Inflammatory macrophage treated with lipopolysaccharide for 4 hours (primary cell): ENCODE results near the gene TCEA2.

Experiments used
- DNase-seq: peaks from one replicate; pipeline ENCODE4 v3.0.0-alpha.2; 2020

The TCEA2 gene

DNA sequence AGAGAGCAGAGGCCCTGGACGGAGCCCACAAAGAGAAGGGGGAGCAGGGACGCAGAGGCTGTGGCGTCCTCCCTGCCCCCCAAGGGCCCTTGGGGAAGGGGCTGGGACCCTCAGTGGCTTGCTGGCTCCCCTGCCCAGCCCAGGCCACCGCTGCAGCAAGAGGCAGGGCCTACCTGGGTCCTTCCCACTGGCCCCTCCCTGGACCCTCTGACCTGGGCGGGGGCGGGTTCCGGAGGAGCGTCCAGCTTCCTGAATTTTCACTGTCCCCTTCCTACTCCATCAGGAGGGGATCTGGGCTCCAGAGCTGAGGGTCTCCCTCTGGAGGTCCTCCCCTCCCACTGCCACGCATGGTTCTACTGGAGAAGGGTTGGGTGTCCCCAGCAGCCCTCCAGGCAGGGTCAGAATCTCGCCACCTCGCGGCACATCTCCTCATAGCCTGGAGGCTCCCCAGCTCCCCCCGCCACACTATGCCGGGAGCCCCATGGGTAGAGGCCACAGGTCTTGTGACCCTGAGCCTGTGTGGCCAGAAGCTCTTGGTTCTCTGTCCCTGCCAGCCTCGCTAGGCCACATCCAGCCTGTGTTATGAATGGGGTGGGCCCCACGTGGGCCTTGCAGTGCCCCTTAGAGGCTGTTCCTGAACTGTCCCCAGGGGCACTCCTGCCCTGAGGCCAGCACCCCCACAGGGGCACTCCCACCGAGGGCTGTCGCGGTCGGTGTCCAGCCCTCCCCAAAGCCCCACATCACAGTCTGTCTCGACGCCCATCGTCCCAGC, 12.6 kb upstream of the TCEA2 start:
- no peak for DNase-seq

DNA sequence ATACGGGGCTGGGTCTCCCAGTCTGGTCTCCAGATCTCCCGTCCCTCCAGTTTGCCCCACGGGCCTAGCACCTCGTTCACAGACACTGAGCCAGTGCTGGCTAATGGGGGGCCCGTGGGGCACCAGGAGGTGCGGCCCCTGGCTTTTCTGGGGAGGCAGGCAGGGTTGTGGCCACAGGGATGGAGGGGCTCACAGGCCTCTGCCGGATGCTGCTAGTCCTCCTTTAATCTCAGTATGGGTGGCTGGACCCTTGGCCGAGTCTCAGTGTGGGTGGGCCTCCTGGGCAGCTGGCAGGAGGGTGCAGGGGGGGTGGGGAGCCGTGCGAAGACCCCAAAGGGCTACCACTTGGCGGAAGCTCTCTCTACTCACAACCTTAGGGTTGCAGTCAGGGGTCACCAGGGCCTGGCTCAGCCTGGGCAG, 12.0 kb upstream of the TCEA2 start:
- DNase-seq: no peak

- no peak for DNase-seq
These were observed 11.3 kb upstream of the TCEA2 start for GRCh38 chr20:64051561-64052325.

DNA sequence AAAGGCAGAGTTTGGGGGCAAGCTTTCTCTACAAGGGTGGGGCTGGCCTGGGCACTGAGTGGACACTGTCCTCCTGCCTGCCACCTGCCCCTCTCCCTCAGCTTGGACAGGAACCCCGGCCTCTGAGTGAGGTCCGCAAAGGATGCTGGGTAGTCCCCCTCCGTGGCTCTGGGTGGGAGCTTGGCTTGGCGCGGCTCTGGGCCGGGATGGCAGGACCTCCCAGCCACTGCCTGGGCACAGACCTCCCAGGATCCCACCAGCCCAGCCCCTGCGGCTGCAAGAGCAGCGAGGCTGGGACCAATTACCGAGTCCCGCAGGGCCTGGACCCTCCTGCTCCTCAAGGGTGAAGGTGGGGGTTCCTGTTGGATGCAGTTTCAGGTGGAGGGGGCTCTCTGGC, 10.7 kb upstream of the TCEA2 start:
- DNase-seq: no peak

- no peak for DNase-seq
These were observed 9.8 kb upstream of the TCEA2 start for GRCh38 chr20:64052987-64053840.

GRCh38 chr20:64053841-64054661, 8.9 kb upstream of the TCEA2 start:
- DNase-seq: peak; percentile 19

DNA sequence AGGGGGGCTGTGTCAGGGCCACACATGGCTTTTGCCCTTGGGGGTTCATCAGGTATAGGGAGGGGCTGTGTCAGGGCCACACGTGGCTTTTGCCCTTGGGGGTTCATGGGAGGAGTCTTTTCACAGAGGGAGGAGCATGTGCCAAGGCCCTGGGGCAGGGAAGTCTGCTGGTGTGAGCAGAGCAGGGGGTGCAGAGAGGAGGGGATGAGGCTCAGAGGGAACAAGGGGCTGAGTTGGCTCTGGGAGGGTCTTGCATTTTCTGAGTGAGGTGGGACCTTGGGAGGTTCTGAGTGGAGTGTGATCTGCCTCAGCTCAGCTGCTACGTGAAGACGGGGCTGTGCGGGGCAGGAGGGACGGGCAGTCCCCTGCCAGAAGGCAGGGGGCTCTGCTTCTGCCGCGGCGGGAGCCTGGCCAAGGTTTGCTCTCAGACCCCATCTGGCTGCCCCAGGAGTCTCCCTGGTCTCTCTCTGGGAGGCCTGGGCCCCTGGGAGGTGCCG, 7.6 kb upstream of the TCEA2 start:
- DNase-seq: no peak

GRCh38 chr20:64055893-64056638, 6.9 kb upstream of the TCEA2 start:
- DNase-seq: no peak

DNA sequence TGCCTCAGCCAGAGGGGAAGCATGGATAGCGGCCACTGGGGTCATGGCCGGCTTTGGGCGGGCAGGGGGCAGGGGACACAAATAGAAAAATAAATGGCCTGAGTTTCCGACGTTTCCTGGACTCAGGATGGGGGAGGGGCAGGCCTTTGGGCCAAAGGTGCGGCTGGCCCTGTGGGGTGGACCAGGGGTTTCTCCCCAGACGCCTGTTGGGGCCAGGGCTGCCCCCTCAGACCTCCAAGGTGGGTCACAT, 6.4 kb upstream of the TCEA2 start:
- DNase-seq: no peak

DNA sequence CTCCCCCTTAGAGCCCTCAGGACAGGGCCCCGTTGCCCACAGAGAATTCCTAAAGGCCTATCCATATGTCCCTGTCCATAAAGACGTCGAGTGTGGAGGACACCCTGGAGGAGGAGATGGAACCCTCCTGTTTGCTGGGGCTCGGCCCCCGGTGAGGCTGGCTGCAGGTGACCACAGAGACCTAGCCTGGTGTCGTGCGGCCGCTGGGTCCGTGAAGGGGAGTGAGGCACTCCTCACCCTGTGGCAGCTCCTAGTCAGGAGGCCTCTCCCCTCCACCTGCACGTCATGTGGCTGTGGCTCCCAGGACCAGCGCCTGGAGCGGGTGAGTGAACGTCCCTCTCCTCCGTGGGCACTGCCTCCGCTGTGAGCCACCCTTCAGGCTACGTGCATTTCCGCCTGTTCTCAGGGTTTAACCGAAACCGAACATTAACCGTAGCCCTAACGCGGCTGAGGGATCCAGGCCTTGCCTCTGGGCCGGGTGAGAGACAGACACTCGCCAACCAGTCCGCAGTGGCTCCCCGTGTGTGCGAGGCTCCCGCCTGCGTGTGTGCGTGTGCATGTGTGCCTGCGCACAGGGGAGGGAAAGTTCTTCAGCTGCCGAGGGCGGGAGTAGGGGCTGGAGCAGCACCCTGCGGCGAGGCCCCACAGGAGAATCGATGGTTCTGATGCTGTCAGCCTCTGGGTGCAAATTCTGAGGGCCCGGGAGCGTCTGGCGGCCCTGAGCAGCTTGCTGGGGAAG, 5.9 kb upstream of the TCEA2 start:
- DNase-seq: no peak

DNA sequence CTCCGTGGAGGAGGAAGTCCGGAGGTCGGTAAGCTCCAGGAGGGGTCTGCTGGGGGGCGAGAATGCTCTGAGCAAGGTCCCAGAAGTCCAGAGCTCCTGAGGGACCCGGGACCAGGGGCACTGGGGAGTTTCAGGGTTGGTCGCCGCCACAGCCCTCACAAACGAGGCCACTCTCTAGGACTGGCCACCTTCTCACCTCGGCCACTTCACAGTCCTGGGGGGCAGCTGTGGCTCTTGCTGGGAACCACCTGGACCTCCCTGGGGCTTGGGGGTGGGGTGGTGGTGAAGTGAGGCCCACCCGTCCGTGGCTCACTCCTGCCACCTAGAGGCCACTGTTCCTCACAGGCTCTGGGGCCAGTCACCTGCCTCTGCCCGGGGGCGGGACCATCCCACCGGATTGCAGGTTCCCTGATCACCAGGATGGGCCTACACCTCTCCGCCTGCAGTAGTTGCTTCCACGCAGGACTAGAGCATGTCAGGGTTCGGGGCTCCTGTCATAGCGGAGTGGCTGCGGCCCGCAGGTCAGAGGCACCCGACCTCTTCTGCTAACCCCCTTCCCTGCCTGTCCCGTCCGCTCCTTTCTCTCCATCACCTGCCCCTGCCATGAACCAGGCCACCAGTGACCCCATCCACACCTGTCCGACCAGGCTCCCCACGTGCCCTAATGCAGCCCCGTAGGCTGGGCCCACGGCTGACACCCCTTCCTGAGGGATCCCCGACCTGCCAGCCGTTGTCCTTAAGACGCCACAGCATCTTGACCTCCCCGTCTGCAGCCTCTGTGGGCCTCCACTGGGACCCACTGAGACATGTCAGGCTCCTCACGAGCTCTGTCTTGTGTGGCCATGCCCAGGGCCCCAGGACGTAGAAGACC, 5.1 kb upstream of the TCEA2 start:
- DNase-seq: peak; percentile 47

DNA sequence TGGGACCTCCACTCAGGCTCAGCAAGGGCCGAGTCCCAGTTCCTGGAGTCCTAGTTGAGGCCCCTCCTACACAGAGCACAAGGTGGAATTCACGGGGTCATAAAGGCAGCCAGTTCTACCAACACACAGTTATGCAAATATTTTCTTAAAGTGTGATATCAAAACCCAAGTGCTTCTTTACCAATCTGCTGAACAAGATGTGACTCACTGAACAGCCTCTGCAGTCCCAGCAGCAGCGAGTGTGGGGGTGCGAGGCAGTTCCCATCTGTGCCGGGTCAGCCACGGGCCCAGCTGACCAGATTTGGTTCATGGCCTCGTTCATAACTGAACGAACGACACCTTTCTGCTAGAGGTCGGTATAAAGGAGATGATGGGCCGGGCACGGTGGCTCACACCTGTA, 4.5 kb upstream of the TCEA2 start:
- no peak for DNase-seq

- no peak for DNase-seq
These were observed 762 bp upstream of the TCEA2 start for GRCh38 chr20:64062276-64062595.

GRCh38 chr20:64063389-64064144, 569 bp downstream of the TCEA2 start:
- peak; percentile 49 for DNase-seq

- DNase-seq: no peak
These were observed 1.2 kb downstream of the TCEA2 start for GRCh38 chr20:64064145-64064698.

DNA sequence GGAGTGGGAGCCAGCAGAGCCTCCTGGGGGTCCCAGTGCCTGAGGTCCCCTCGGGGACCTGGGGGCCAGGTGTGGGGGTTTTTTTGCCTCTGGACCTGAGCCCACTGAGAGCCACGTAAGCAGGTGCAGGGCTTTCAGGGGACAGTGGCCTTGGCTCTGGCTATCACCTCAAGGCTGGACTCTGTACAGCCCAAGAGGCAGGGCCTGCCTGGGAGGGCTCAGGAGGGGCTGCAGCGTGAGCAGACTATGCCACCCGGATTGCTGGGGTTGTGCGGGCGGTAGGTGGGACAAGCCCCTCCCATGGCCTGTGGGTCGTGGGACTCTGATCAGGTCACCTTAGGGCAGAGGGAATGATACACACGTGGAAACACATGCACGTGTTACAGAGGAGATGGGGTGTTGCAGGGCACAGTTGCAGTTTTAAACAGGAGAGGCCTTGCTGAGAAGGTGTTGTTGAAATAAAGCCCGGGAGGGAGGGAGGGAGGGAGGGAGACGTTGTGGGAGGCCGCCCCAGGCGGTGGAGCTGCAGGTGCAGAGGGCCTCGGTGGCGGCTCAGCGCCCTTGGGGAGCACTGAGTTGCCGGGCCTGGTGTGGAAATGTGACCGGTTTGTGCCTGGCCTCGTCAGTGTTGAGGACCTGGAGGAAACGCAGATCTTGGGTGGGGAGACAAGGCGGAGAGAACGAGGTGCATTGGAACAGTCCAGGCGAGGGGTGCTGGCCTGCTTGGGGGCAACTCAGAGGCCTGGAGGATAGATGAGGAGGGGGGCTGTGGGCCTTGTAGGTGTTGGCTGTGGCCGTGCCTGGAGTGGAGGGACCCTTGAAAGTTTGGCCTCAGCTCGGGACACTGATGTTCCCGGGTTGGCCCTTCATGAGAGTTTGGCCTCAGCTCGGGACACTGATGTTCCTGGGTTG, 2.3 kb downstream of the TCEA2 start:
- DNase-seq: no peak

- DNase-seq: peak; percentile 44
These were observed 3.0 kb downstream of the TCEA2 start for GRCh38 chr20:64065974-64066343.

GRCh38 chr20:64067005-64067632, 4.1 kb downstream of the TCEA2 start:
- no peak for DNase-seq
